Coronary artery (tissue), 2 donors: Measurements from ENCODE around the gene KLF7.

Experiments used
- DNase-seq: peaks from one replicate; pipeline ENCODE4 v3.0.0-alpha.2; 2017; ENCODE audit warnings: low spot score
- H3K27ac ChIP-seq, 2 donors: fragments of 200-600 bp; sonication (generic); one replicate each; pipeline ENCODE4 v1.5.1; 2016 to 2019
- H3K4me3 ChIP-seq: fragments of 200-600 bp; sonication (generic); 2 replicates; pipeline ENCODE4 v1.5.1; 2016; ENCODE audit warnings: mild to moderate bottlenecking, moderate library complexity
- TF ChIP-seq, protein P1 (sequence below): fragments of 200-600 bp; sonication (generic); IDR thresholded peaks from one replicate; pipeline ENCODE4 v1.5.1; 2019; ENCODE audit warnings: antibody characterized with exemption

The KLF7 gene

DNA sequence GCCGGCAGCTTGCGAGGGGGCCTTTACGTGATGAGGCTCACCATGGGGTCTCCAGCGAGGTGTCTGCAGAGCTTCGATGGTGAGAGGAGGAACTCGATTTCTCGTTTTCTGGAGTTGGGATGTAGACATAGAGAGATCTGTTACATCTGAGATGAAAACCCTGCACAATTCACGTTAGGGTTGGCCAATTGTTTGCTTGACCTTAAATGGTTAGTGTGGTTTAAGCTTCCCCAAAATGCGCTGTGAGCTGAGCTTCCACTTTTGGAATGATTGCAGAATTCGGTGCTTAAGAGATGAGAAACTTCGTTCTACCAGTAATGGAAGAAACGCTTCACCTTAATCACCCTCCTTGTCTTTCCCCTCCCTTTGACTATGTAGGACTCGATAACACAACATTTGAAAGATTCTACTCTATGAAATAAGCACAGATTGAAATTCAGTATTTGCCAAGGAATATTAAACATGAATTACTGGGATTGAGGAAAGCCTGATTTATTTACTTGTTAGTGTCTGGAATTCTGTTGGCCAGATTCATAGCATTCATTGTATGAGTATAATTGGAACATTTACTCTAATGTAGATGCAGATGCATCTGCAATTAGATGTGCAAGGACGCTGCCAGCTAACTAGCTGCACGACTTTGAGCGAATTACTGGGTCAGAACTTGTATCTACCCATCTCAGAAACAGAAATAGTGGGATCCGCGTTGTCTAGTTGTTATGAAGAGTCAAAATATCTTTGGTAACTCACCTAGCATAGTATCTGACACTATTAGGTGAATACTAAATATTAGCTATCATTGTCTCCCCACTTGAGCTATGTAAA lies 1.6 kb upstream of the KLF7 start:
- DNase-seq = no peak
- Histone ChIP-seq H3K4me3 (peak overlapping the region; percentile 80), H3K27ac (peak overlapping the region; percentile 100)
- TF ChIP-seq, protein P1, sequence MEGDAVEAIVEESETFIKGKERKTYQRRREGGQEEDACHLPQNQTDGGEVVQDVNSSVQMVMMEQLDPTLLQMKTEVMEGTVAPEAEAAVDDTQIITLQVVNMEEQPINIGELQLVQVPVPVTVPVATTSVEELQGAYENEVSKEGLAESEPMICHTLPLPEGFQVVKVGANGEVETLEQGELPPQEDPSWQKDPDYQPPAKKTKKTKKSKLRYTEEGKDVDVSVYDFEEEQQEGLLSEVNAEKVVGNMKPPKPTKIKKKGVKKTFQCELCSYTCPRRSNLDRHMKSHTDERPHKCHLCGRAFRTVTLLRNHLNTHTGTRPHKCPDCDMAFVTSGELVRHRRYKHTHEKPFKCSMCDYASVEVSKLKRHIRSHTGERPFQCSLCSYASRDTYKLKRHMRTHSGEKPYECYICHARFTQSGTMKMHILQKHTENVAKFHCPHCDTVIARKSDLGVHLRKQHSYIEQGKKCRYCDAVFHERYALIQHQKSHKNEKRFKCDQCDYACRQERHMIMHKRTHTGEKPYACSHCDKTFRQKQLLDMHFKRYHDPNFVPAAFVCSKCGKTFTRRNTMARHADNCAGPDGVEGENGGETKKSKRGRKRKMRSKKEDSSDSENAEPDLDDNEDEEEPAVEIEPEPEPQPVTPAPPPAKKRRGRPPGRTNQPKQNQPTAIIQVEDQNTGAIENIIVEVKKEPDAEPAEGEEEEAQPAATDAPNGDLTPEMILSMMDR = no peak

DNA sequence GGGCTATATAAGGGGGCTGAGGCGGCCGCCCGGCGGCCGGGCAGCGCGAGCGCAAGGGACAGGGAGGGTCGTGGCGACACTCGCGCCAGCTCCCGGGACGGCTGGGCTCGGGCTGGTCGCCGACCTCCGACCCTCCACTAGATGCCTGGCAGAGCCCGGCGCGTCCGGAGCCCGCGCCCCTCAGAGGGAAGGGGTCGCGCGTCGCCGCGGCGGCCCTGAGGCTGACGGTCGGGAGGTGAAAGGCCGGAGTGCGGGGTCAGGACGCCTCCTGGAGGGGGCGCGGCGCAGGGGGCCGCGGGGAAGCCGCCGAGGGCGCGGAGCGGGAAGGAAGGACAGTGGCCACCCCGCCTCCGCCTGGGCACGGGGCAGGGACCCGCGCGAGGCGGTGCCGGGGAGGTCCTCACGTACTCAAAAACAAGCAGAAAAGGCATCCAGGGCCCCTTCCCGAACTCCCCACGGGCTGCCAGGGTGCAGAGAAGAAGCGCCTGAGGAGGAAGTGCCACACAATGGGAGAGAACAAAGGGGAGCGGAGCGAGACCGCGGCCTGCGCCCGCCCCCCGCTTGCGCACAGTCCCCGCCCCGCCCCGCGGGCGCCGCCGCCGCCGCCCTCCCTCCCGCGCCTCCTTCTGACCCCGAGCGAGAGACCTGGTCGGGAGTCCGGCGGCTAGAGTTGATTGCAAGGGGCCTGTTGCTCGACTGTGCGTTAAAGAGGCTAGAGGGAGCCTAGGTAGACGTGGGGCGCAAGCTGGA lies 776 bp upstream of the KLF7 start:
- TF ChIP-seq, protein P1 = no peak
- Histone ChIP-seq H3K4me3 (peak overlapping the region; percentile 80), H3K27ac (peak overlapping the region; percentile 100)
- peak; percentile 89 for DNase-seq

DNA sequence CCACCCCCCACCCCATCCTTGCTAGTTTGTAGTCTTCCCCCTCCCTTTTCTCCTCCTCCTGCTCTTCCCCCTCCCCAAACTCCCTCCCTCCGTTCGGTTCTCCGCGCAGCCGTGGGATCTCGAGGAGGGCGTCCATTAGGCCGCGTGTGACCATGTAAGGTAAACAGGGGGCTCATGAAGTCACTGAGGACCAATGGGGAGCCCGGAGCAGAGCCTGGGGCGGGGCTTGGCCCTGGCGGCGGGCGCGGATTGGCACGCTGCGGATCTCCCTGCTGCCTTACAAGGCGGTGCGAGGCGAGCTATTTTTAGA lies 246 bp upstream of the KLF7 start:
- H3K4me3 ChIP-seq = peak overlapping the region; percentile 80
- peak overlapping the region; percentile 100 for H3K27ac ChIP-seq
- TF ChIP-seq, protein P1 = no peak
- peak; percentile 100 for DNase-seq

DNA sequence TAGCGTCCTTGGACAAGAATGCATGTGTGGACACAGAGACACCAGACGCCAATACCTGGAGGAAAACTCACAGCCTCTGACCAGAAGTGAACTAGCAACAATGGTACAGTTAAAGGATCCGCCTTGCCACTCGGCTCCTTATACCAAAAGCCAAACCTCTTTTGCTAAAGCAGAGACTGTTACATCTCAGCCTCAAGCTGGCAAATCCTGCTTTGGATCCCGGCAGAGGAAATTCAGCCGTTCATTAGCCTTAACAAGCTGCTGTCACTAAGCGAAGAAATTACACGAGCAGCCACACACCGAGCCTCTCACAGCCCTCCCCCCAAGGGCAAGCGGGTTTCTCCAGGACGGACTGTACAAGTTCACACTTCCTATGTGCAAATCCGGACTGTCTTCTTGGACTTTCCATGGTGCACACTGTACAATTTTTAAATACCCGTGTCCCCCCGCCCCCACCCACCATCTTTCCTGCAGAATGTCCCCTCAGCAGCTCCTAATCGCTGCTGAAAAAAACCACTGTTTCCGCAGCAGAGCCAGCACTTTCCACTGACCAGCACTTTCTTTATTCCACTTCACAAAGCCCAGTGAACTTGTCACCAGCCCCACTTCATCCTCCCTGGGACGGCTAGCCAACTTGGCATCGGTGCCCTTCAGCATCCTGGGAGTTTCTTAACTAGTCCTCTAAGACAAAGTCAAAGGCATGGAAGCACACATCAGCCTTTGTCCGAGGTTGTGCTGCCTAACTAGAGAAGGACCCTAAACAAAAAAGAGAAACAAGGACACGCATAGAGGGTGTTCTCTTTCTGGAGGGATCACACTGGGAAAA lies 1.5 kb downstream of the KLF7 start:
- peak overlapping the region; percentile 100 for H3K27ac ChIP-seq

DNA sequence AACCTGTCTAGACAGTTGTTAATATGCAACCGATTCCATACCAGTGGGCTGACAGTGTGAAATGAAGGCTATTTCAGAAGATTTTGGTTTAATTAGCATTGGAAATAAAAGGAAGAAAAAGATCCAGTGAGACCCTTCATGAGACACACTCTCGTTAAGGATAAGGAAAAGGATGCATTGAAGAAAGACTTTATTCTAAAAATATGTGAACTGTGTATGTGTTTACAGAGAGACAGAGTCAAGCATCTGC lies 2.1 kb downstream of the KLF7 start:
- no peak for DNase-seq
- Histone ChIP-seq H3K27ac (peak overlapping the region; percentile 100), H3K4me3 (peak overlapping the region; percentile 80)
- TF ChIP-seq, protein P1 = no peak

More for the DNA sequence above, 1.5 kb downstream of the KLF7 start:
- TF ChIP-seq, protein P1 = no peak
- peak; percentile 87 for DNase-seq
- peak overlapping the region; percentile 80 for H3K4me3 ChIP-seq

DNA sequence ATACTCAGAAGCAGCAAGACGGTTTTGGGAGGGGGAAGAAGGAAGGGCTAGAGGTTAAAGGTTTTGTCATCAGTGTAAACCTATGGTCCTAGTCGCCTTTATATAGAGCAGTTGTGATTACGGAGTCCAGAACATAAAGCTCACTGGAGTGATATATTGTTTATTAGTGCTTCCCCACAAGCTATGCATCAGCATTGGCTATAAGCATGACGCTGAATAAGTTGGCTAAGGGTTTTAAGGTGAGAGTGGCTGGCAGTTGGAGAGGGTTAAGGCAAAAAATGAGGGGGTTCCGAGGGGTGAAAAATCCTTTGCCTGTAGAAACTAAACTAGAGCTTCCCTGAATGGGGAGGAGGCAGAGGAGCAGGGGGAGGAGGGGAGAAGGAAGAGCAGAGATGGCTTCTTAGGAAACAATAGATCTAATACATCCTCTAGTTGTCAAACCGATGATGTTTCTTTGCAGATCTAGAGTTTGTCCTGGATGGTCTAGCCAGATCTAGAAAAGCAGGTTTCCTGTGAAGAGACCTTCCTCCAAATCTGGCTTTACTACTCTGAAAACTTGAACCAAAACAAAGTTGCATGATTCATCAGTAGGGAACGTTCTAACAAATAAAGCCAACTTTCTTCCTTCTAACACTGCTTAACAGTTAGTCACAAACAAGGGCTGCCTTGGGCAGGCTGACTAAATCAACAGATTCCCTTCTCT lies 2.5 kb downstream of the KLF7 start:
- no peak for DNase-seq
- TF ChIP-seq, protein P1 = no peak

More for the DNA sequence above, 2.5 kb downstream of the KLF7 start:
- H3K4me3 ChIP-seq = peak overlapping the region; percentile 80
- H3K27ac ChIP-seq = peak overlapping the region; percentile 100
